Fibroblast of lung (primary cell): ENCODE results near the gene TBL1Y. TPM values are rescaled to one million over a fixed set of nuclear protein-coding genes. Genes with fewer than 3 reads are reported as not detected.
"Not testable (repeated sequence)": the region's sequence is repeated elsewhere in the genome, so short reads cannot be mapped to it uniquely, and the experiment has no call there.

Experiments used
- DNase-seq, 2 donors: peaks; one replicate each; pipeline versions ENCODE4 v3.0.0 to v3.0.0-alpha.2; 2010; ENCODE audit warnings: low read depth in 2 of 2
- H2AFZ ChIP-seq: 2 replicates; pipeline ENCODE4 v1.5.1; 2012; ENCODE audit warnings: low read length, control low read depth, inconsistent platforms
- H3K27ac ChIP-seq: 2 replicates; pipeline ENCODE4 v1.5.1; 2011; ENCODE audit warnings: low read length, control low read depth; ENCODE audit not compliant: insufficient read depth
- H3K27me3 ChIP-seq: 2 replicates; pipeline ENCODE4 v1.5.1; 2011; ENCODE audit warnings: mild to moderate bottlenecking, low read length; ENCODE audit not compliant: control insufficient read depth, insufficient read depth
- H3K36me3 ChIP-seq: 2 replicates; pipeline ENCODE4 v1.5.1; 2011; ENCODE audit warnings: low read length; ENCODE audit not compliant: control insufficient read depth, insufficient read depth
- H3K4me1 ChIP-seq: 2 replicates; pipeline ENCODE4 v1.5.1; 2011; ENCODE audit warnings: low read length; ENCODE audit not compliant: control insufficient read depth, insufficient read depth; ENCODE audit errors: extremely low read depth
- H3K4me2 ChIP-seq: 2 replicates; pipeline ENCODE4 v1.5.1; 2011; ENCODE audit warnings: low read length, control low read depth; ENCODE audit not compliant: insufficient read depth; ENCODE audit errors: extremely low read depth
- H3K4me3 ChIP-seq, 4 experiments: fragments of 200-600 bp in 1 of 4; sonication (generic) in 1 of 4; replicated peaks in 1 of 4; 2 replicates each; pipeline ENCODE4 v1.5.1; 2011 to 2016; ENCODE audit warnings: low read length in 4 of 4, low read depth in 3 of 4, mild to moderate bottlenecking in 3 of 4, control low read depth in 2 of 4, inconsistent platforms in 1 of 4, mixed read lengths in 1 of 4; ENCODE audit not compliant: insufficient read depth in 1 of 4; ENCODE audit errors: control extremely low read depth in 1 of 4
- H3K79me2 ChIP-seq: 2 replicates; pipeline ENCODE4 v1.5.1; 2012; ENCODE audit warnings: mild to moderate bottlenecking, low read length, inconsistent platforms; ENCODE audit not compliant: control insufficient read depth, insufficient read depth
- H3K9ac ChIP-seq: 2 replicates; pipeline ENCODE4 v1.5.1; 2011; ENCODE audit warnings: mild to moderate bottlenecking, low read length, control low read depth; ENCODE audit not compliant: insufficient read depth
- H3K9me3 ChIP-seq: 2 replicates; pipeline ENCODE4 v1.5.1; 2012; ENCODE audit warnings: low read depth, low read length; ENCODE audit not compliant: control insufficient read depth, insufficient read depth
- H4K20me1 ChIP-seq: 2 replicates; pipeline ENCODE4 v1.5.1; 2011; ENCODE audit warnings: low read length; ENCODE audit not compliant: control insufficient read depth, insufficient read depth; ENCODE audit errors: extremely low read depth
- EZH2 ChIP-seq: IDR thresholded peaks from 2 replicates; pipeline ENCODE4 v1.5.1; 2012; ENCODE audit warnings: low read length, control low read depth, mild to moderate bottlenecking; ENCODE audit errors: missing control alignments
- polyA plus RNA-seq, 2 donors: library from polyadenylated mRNA; depleted of rRNA in 1 of 2; stranded (reverse) in 1 of 2; unstranded in 1 of 2; fragments of >200 nt; gene quantifications; 2 replicates each; pipeline ENCODE4 v1.2.1, GENCODE V29; 2011 to 2012; ENCODE audit warnings: missing spikeins in 1 of 2
- total RNA-seq: library from RNA; depleted of rRNA; stranded (reverse); fragments of >200 nt; gene quantifications from 2 replicates; pipeline ENCODE4 v1.2.1, GENCODE V29; 2014
- TF ChIP-seq, protein P1 (sequence below), 2 donors: IDR thresholded peaks in 1 of 2; conservative IDR thresholded peaks in 1 of 2; 1 replicate in 1 of 2; 2 replicates in 1 of 2; pipeline ENCODE4 v1.5.1; 2011 to 2012; ENCODE audit warnings: low read length in 2 of 2, control low read depth in 1 of 2, inconsistent platforms in 1 of 2, low read depth in 1 of 2, mild to moderate bottlenecking in 1 of 2

TBL1Y gene
- total and polyA plus RNA-seq, 2 donors (not counting 1 experiment from before 2014, with no cell fraction given), result not detected

- H2AFZ ChIP-seq, result no peak overlapping the region
- H3K9me3 ChIP-seq, result no peaks in the 10 kb centered on the region
- no peaks in the 10 kb centered on the region for H3K79me2 ChIP-seq
- H4K20me1 ChIP-seq, result no peaks in the 10 kb centered on the region
- no peak overlapping the region for H3K9ac ChIP-seq
- H3K4me1 ChIP-seq, result no peaks in the 10 kb centered on the region
- H3K4me2 ChIP-seq, result no peak overlapping the region
- no peak for DNase-seq
- H3K4me3 ChIP-seq, result no peak overlapping the region
- H3K27ac ChIP-seq, result no peak overlapping the region
- TF ChIP-seq, protein P1, sequence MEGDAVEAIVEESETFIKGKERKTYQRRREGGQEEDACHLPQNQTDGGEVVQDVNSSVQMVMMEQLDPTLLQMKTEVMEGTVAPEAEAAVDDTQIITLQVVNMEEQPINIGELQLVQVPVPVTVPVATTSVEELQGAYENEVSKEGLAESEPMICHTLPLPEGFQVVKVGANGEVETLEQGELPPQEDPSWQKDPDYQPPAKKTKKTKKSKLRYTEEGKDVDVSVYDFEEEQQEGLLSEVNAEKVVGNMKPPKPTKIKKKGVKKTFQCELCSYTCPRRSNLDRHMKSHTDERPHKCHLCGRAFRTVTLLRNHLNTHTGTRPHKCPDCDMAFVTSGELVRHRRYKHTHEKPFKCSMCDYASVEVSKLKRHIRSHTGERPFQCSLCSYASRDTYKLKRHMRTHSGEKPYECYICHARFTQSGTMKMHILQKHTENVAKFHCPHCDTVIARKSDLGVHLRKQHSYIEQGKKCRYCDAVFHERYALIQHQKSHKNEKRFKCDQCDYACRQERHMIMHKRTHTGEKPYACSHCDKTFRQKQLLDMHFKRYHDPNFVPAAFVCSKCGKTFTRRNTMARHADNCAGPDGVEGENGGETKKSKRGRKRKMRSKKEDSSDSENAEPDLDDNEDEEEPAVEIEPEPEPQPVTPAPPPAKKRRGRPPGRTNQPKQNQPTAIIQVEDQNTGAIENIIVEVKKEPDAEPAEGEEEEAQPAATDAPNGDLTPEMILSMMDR (conservative IDR thresholded peaks at IDR 0.05 in 1 of 2, IDR thresholded peaks at IDR 0.05 in 1 of 2; ENCODE audit: low read depth in 1 of 2, low read length in 2 of 2), result no peak
- TF ChIP-seq EZH2, result no peak
- H3K36me3 ChIP-seq, result no peaks in the 10 kb centered on the region
- no peaks in the 10 kb centered on the region for H3K27me3 ChIP-seq
These were observed 128.5 kb downstream of the TBL1Y start for GRCh38 chrY:7039037-7039436.

DNA sequence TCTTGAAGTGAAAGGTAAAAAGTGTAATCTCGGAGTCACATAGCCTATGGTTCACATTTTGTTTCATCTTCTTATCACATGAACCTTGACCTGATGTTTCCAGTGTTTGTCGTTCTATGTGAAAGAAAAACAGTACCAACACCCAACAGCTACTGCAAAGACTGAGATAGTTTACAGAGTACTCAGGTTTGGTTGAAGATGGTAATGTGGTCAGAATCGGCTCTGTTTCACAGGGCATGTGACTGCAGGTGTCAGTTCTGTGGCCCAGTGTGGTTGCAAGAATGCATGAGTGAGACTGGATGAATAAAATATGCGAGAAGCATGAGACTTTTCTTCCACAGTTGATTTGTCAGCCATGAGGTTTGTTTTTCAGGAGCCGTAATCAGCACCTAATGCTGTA is 130.2 kb downstream of the TBL1Y start:
- no peak for DNase-seq

GRCh38 chrY:7041983-7042382 is 131.5 kb downstream of the TBL1Y start:
- Histone ChIP-seq H3K27me3 (no peaks in the 10 kb centered on the region), H3K36me3 (no peaks in the 10 kb centered on the region)

More for the DNA sequence above, 130.2 kb downstream of the TBL1Y start:
- H4K20me1 ChIP-seq, result no peaks in the 10 kb centered on the region
- no peaks in the 10 kb centered on the region for H3K9me3 ChIP-seq
- H3K4me2 ChIP-seq, result no peak overlapping the region
- H3K4me3 ChIP-seq, result no peak overlapping the region
- H2AFZ ChIP-seq, result no peak overlapping the region
- no peaks in the 10 kb centered on the region for H3K4me1 ChIP-seq
- H3K79me2 ChIP-seq, result no peaks in the 10 kb centered on the region
- TF ChIP-seq EZH2, result no peak
- TF ChIP-seq, protein P1 (conservative IDR thresholded peaks at IDR 0.05 in 1 of 2, IDR thresholded peaks at IDR 0.05 in 1 of 2; ENCODE audit: low read depth in 1 of 2, low read length in 2 of 2), result no peak
- H3K27ac ChIP-seq, result no peak overlapping the region
- no peaks in the 10 kb centered on the region for H3K27me3 ChIP-seq
- no peak overlapping the region for H3K9ac ChIP-seq
- H3K36me3 ChIP-seq, result no peaks in the 10 kb centered on the region

DNA sequence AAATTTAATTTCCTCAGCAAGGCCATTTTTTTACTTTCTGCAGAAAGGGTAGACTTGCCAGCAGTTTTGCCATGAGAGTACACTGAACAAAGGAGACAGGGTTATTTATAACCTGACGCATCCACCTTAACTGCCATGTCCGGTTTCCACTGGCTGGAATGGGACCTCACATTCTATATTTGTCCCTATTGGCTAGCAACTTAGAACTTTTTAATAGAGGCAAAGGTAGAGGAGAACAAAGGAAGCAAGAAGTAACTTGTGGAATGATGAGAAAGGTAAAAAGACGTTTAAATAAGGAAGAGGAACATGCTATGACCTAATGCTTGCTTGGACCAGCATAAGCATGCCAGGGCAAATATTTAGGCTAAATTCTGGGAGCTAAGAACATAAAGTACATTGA is 142.0 kb downstream of the TBL1Y start:
- not testable (repeated sequence) for H3K4me1 ChIP-seq, H3K36me3 ChIP-seq, H3K79me2 ChIP-seq, H2AFZ ChIP-seq, H4K20me1 ChIP-seq, H3K27ac ChIP-seq, H3K27me3 ChIP-seq, H3K9me3 ChIP-seq, DNase-seq, H3K4me2 ChIP-seq, H3K4me3 ChIP-seq, H3K9ac ChIP-seq

More at GRCh38 chrY:7041983-7042382, 131.5 kb downstream of the TBL1Y start:
- Histone ChIP-seq H4K20me1 (no peaks in the 10 kb centered on the region), H3K4me3 (no peak overlapping the region), H3K4me2 (no peak overlapping the region), H3K27ac (no peak overlapping the region), H3K79me2 (no peaks in the 10 kb centered on the region), H3K4me1 (no peaks in the 10 kb centered on the region), H3K9ac (no peak overlapping the region), H3K9me3 (no peaks in the 10 kb centered on the region), H2AFZ (no peak overlapping the region)
- DNase-seq, result no peak
- no peak for TF ChIP-seq EZH2
- TF ChIP-seq, protein P1 (conservative IDR thresholded peaks at IDR 0.05 in 1 of 2, IDR thresholded peaks at IDR 0.05 in 1 of 2; ENCODE audit: low read depth in 1 of 2, low read length in 2 of 2), result no peak
